Measurements from ENCODE around the gene SZT2.

The SZT2 gene

DNA sequence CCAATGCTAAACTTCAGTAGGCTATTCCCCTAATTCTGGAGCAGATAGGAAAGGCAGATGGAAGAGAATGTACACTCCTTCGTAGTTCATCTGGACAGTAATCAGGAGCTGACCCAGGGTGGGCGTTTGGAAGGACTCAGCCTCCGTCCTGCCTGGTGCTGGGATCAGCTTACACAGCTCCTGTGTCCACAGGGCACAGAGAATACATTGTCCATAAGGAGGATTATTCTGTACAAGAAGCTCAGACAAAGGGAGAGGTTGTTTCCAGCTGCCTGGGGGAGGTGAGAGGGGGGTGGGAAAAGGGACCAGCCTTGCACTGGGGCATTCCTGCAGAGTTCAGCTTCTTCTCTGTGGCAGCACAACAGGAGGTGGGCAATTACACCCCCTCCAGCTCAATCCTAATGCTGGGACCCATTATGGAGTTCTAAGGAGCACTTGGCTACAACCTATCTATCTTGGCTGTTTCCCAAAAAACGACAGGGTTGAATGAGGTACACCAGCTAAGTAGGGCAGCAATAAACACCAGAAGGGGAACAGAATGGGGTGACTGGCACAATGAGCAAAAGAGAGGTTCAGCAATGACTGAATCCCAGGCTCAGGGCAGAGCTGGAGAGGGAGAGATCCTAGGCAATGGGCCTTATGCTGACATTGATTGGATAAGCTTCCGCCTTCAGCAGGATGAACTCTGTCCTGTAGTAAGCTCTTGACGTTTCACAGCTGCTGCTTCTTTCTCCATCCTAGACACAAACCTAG is 7.5 kb upstream of the SZT2 start:
- Histone ChIP-seq H3F3A (ENCODE audit: control insufficient read depth, insufficient read depth) (no peaks in the 10 kb centered on the region), H3K9me3 (ENCODE audit: control insufficient read depth, insufficient read depth, low read length) (no peaks in the 10 kb centered on the region), H3K36me3 (ENCODE audit: control insufficient read depth, low read length) (peaks cover 45% of the 10 kb centered on the region), H3K4me2 (ENCODE audit: low read length) (no peak overlapping the region), H3K79me2 (ENCODE audit: control insufficient read depth, low read length) (no peaks in the 10 kb centered on the region), H3K9me2 (replicated peaks; ENCODE audit: control insufficient read depth, low read length) (no peaks in the 10 kb centered on the region), H3K27me3 (ENCODE audit: control insufficient read depth, low read length) (no peaks in the 10 kb centered on the region), H4K20me1 (ENCODE audit: control insufficient read depth, insufficient read depth, low read depth, low read length) (no peaks in the 10 kb centered on the region), H3K4me3 (ENCODE audit: low read length) (no peak overlapping the region), H3K4me1 (ENCODE audit: control insufficient read depth, low read length) (no peaks in the 10 kb centered on the region), H3K27ac (ENCODE audit: low read depth, low read length) (no peak overlapping the region)
- no peak for TF ChIP-seq CTCF (IDR thresholded peaks at IDR 0.05; ENCODE audit: low read depth, low read length, poor library complexity, severe bottlenecking)
- no peak for TF ChIP-seq EZH2phosphoT487 (IDR thresholded peaks at IDR 0.05; ENCODE audit: borderline replicate concordance, low read length)

DNA sequence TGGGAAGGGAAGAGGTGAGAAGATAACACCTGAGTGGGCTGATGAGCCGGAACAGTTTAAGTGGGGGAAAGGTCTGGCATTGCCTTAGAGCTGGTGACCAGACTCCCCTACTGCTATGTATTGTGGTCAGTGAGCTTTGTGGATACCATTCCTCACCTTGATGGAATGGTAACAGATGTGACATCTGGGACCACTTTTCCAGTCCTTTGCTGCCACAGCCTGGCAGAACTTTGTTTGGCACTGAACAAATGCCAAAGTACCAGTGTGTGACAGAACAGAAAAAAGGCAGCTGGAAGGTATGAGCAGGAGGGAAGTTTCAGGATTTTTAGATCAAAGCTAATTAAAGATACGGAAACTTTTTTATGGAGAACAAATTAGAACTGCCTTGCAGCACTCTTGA is 6.2 kb upstream of the SZT2 start:
- peaks cover 53% of the 10 kb centered on the region for H3K36me3 ChIP-seq (ENCODE audit: control insufficient read depth, low read length)
- H3K27me3 ChIP-seq (ENCODE audit: control insufficient read depth, low read length) = no peaks in the 10 kb centered on the region
- H3K4me2 ChIP-seq (ENCODE audit: low read length) = no peak overlapping the region
- H3K79me2 ChIP-seq (ENCODE audit: control insufficient read depth, low read length) = peaks cover 12% of the 10 kb centered on the region
- H4K20me1 ChIP-seq (ENCODE audit: control insufficient read depth, insufficient read depth, low read depth, low read length) = no peaks in the 10 kb centered on the region
- H3F3A ChIP-seq (ENCODE audit: control insufficient read depth, insufficient read depth) = no peaks in the 10 kb centered on the region
- no peaks in the 10 kb centered on the region for H3K9me3 ChIP-seq (ENCODE audit: control insufficient read depth, insufficient read depth, low read length)
- no peak for TF ChIP-seq CTCF (IDR thresholded peaks at IDR 0.05; ENCODE audit: low read depth, low read length, poor library complexity, severe bottlenecking)
- TF ChIP-seq EZH2phosphoT487 (IDR thresholded peaks at IDR 0.05; ENCODE audit: borderline replicate concordance, low read length) = no peak
- H3K4me3 ChIP-seq (ENCODE audit: low read length) = no peak overlapping the region
- peaks cover 4% of the 10 kb centered on the region for H3K4me1 ChIP-seq (ENCODE audit: control insufficient read depth, low read length)
- H3K9me2 ChIP-seq (replicated peaks; ENCODE audit: control insufficient read depth, low read length) = no peaks in the 10 kb centered on the region
- no peak overlapping the region for H3K27ac ChIP-seq (ENCODE audit: low read depth, low read length)

GRCh38 chr1:43386676-43387075 is 3.0 kb upstream of the SZT2 start:
- Histone ChIP-seq H3F3A (ENCODE audit: control insufficient read depth, insufficient read depth) (no peaks in the 10 kb centered on the region), H3K4me1 (ENCODE audit: control insufficient read depth, low read length) (peaks cover 21% of the 10 kb centered on the region), H3K4me3 (ENCODE audit: low read length) (no peak overlapping the region), H3K9me3 (ENCODE audit: control insufficient read depth, insufficient read depth, low read length) (no peaks in the 10 kb centered on the region), H3K36me3 (ENCODE audit: control insufficient read depth, low read length) (peaks cover 57% of the 10 kb centered on the region), H3K27me3 (ENCODE audit: control insufficient read depth, low read length) (no peaks in the 10 kb centered on the region), H3K4me2 (ENCODE audit: low read length) (no peak overlapping the region), H3K79me2 (ENCODE audit: control insufficient read depth, low read length) (peaks cover 43% of the 10 kb centered on the region), H3K9me2 (replicated peaks; ENCODE audit: control insufficient read depth, low read length) (no peaks in the 10 kb centered on the region), H4K20me1 (ENCODE audit: control insufficient read depth, insufficient read depth, low read depth, low read length) (no peaks in the 10 kb centered on the region), H3K27ac (ENCODE audit: low read depth, low read length) (no peak overlapping the region)
- TF ChIP-seq EZH2phosphoT487 (IDR thresholded peaks at IDR 0.05; ENCODE audit: borderline replicate concordance, low read length) = no peak
- TF ChIP-seq CTCF (IDR thresholded peaks at IDR 0.05; ENCODE audit: low read depth, low read length, poor library complexity, severe bottlenecking) = no peak

Measured in DOHH2 (cell line).